ENCODE measurements around the gene RNGTT. TPM values are rescaled to one million over a fixed set of nuclear protein-coding genes. Genes with fewer than 3 reads are reported as not detected.

Gene RNGTT
- total and polyA plus RNA-seq, 8 donors: 12.1 to 18.5 (median 15.7) TPM

- DNase-seq (no peak), ATAC-seq (no peak)
- Histone ChIP-seq H3K36me3 (peaks cover 0 to 20% of the 10 kb centered on the region in 2 donors), H3K4me1 (no peaks in the 10 kb centered on the region), H3K27ac (no peak overlapping the region), H3K4me3 (no peak overlapping the region), H3K9me3 (no peaks in the 10 kb centered on the region), H3K27me3 (no peaks in the 10 kb centered on the region)
- no peak for TF ChIP-seq CTCF (IDR thresholded peaks at IDR 0.05)
- intact Hi-C loops (cut with DNase I): no loop called here
Observed at GRCh38 chr6:88616380-88616779, 347.0 kb downstream of the RNGTT start.

GRCh38 chr6:88614316-88614877, 349.0 kb downstream of the RNGTT start:
- Histone ChIP-seq H3K27me3 (no peaks in the 10 kb centered on the region), H3K9me3 (no peaks in the 10 kb centered on the region), H3K4me3 (no peak overlapping the region), H3K36me3 (peaks cover 0 to 20% of the 10 kb centered on the region in 2 donors), H3K27ac (no peak overlapping the region), H3K4me1 (no peaks in the 10 kb centered on the region)
- no peak for ATAC-seq
- intact Hi-C loops (cut with DNase I): no loop called here
- TF ChIP-seq CTCF (IDR thresholded peaks at IDR 0.05): no peak
- no peak for DNase-seq

- Histone ChIP-seq H3K9me3 (no peaks in the 10 kb centered on the region), H3K4me3 (no peak overlapping the region), H3K27ac (no peak overlapping the region), H3K36me3 (peaks cover 0 to 20% of the 10 kb centered on the region in 2 donors), H3K27me3 (no peaks in the 10 kb centered on the region), H3K4me1 (no peaks in the 10 kb centered on the region)
- intact Hi-C loops (cut with DNase I): no loop called here
- TF ChIP-seq CTCF (IDR thresholded peaks at IDR 0.05): no peak
- DNase-seq: no peak
- ATAC-seq: no peak
Observed at GRCh38 chr6:88612631-88613030, 350.8 kb downstream of the RNGTT start.

- H3K4me1 ChIP-seq: no peaks in the 10 kb centered on the region
- ATAC-seq (no peak), DNase-seq (no peak)
- intact Hi-C loops (cut with DNase I): no loop called here
- no peaks in the 10 kb centered on the region for H3K9me3 ChIP-seq
- H3K27ac ChIP-seq: no peak overlapping the region
- H3K36me3 ChIP-seq: peaks cover 0 to 20% of the 10 kb centered on the region in 2 donors
- no peak overlapping the region for H3K4me3 ChIP-seq
- TF ChIP-seq CTCF (IDR thresholded peaks at IDR 0.05): no peak
- no peaks in the 10 kb centered on the region for H3K27me3 ChIP-seq
Observed at GRCh38 chr6:88611721-88612120, 351.7 kb downstream of the RNGTT start.

- ATAC-seq (no peak), DNase-seq (no peak)
- Histone ChIP-seq H3K27ac (no peak overlapping the region), H3K36me3 (peaks cover 0 to 20% of the 10 kb centered on the region in 2 donors), H3K4me3 (no peak overlapping the region), H3K27me3 (no peaks in the 10 kb centered on the region), H3K4me1 (no peaks in the 10 kb centered on the region), H3K9me3 (no peaks in the 10 kb centered on the region)
- no peak for TF ChIP-seq CTCF (IDR thresholded peaks at IDR 0.05)
- intact Hi-C loops (cut with DNase I): no loop called here
Observed at GRCh38 chr6:88609983-88610382, 353.4 kb downstream of the RNGTT start.

Measured in left lung (tissue), 10 donors.